Activated CD4-positive, alpha-beta T cell treated with anti-CD3 and anti-CD28 coated beads for 1 hour (primary cell): ENCODE results near the gene PFAS.

Source experiments
- DNase-seq: peaks from one replicate; pipeline ENCODE4 v3.0.0-alpha.2; 2020

Gene PFAS

GRCh38 chr17:8267480-8268147, 18.5 kb downstream of the PFAS start:
- no peak for DNase-seq

- DNase-seq = no peak
Observed at GRCh38 chr17:8268550-8269298, 19.6 kb downstream of the PFAS start.

- no peak for DNase-seq
Observed at GRCh38 chr17:8272421-8272820, 23.3 kb downstream of the PFAS start.

- no peak for DNase-seq
Observed at GRCh38 chr17:8273884-8274444, 24.9 kb downstream of the PFAS start.

GRCh38 chr17:8274816-8275215, 25.7 kb downstream of the PFAS start:
- no peak for DNase-seq

- DNase-seq = no peak
Observed at GRCh38 chr17:8275421-8276290, 26.6 kb downstream of the PFAS start.

- no peak for DNase-seq
Observed at GRCh38 chr17:8277317-8277716, 28.2 kb downstream of the PFAS start.

GRCh38 chr17:8282345-8282744, 33.3 kb downstream of the PFAS start:
- no peak for DNase-seq

- no peak for DNase-seq
Observed at GRCh38 chr17:8283356-8283755, 34.3 kb downstream of the PFAS start.

- DNase-seq = no peak
Observed at GRCh38 chr17:8284126-8284525, 35.0 kb downstream of the PFAS start.

GRCh38 chr17:8285270-8286181, 36.4 kb downstream of the PFAS start:
- DNase-seq = no peak

- DNase-seq = no peak
Observed at GRCh38 chr17:8287651-8288335, 38.7 kb downstream of the PFAS start.

- DNase-seq = peak; percentile 61
Observed at GRCh38 chr17:8288336-8289102, 39.4 kb downstream of the PFAS start, which contains the start of gene RANGRF. Gene RANGRF, plus strand, starts transcription at chr17:8288670. Its CDS starts 119 bp downstream, at chr17:8288789.

- DNase-seq = no peak
Observed at GRCh38 chr17:8289103-8289397, 40.0 kb downstream of the PFAS start.

GRCh38 chr17:8290043-8290442, 41.0 kb downstream of the PFAS start:
- DNase-seq = no peak

- DNase-seq = no peak
Observed at GRCh38 chr17:8292639-8293395, 43.7 kb downstream of the PFAS start.

GRCh38 chr17:8294361-8294760, 45.3 kb downstream of the PFAS start:
- DNase-seq = no peak

GRCh38 chr17:8294814-8295316, 45.8 kb downstream of the PFAS start:
- no peak for DNase-seq

- no peak for DNase-seq
Observed at GRCh38 chr17:8300226-8300625, 51.1 kb downstream of the PFAS start.
